IPS-15b (cell line): ENCODE measurements around the gene DPEP1.
A peak's percentile ranks its signal among the peaks of the same experiment; 100 is the strongest.
"Not testable (repeated sequence)": the region's sequence is repeated elsewhere in the genome, so short reads cannot be mapped to it uniquely, and the experiment has no call there.

Experiments
- H3K27me3 ChIP-seq: one replicate; pipeline ENCODE4 v1.6.1; 2013; ENCODE audit warnings: low read length; ENCODE audit not compliant: control insufficient read depth, insufficient read depth
- H3K36me3 ChIP-seq: one replicate; pipeline ENCODE4 v1.6.1; 2013; ENCODE audit warnings: low read length; ENCODE audit not compliant: control insufficient read depth, insufficient read depth
- H3K4me1 ChIP-seq: one replicate; pipeline ENCODE4 v1.6.1; 2013; ENCODE audit warnings: mild to moderate bottlenecking, low read length; ENCODE audit not compliant: control insufficient read depth, insufficient read depth
- H3K4me3 ChIP-seq: one replicate; pipeline ENCODE4 v1.5.1; 2013; ENCODE audit warnings: low read depth, low read length
- H3K9ac ChIP-seq: one replicate; pipeline ENCODE4 v1.6.1; 2013; ENCODE audit warnings: low read depth, mild to moderate bottlenecking, low read length
- H3K9me3 ChIP-seq: one replicate; pipeline ENCODE4 v1.6.1; 2013; ENCODE audit warnings: mild to moderate bottlenecking, low read length; ENCODE audit not compliant: control insufficient read depth, insufficient read depth

DPEP1 gene

DNA sequence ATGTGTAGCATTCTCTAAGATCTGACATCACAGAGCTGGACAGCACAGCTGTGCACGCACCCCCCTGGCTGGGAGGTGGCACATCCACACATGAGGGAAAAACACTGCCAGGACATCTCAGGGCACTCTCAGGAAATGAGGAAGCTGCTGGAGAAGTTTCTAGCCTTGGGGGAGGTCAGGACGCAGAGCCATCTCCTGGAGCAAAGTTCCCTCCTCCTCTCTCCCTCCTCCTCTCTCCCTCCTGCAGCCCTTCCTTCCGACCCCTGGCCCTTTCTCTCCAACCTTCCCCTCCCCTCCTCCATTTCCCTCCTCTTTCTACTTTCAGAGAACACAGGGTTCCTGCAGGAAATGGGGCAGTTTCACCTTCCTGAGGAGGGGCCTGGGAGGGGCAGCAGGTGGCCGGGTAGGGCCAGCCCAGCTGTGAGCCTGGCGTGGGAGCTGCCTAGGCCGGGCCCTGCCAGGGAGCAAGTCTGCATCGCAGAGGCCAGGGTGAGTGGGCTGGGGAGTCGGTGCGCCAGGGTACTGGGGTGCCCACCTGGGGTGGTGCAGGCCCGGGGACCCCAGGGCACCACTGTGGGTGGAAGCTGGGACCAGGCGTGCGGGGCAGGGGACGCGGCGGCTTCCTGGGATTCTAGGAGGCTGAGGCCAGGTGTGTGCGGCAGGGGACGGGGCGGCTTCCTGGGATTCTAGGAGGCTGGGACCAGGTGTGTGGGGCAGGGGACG is at the start of gene DPEP1:
DPEP1 (plus strand) TSS at position 412 of the 723 bp plus-strand sequence. CDS start 16,769 bp downstream, outside the sequence.
- H3K9ac ChIP-seq = no peak within 1 kb of the TSS
- no peaks in the 10 kb centered on the region for H3K4me1 ChIP-seq
- no peaks in the 10 kb centered on the region for H3K27me3 ChIP-seq
- no peaks in the 10 kb centered on the region for H3K36me3 ChIP-seq
- no peak within 1 kb of the TSS for H3K4me3 ChIP-seq
- H3K9me3 ChIP-seq = no peaks in the 10 kb centered on the region

DNA sequence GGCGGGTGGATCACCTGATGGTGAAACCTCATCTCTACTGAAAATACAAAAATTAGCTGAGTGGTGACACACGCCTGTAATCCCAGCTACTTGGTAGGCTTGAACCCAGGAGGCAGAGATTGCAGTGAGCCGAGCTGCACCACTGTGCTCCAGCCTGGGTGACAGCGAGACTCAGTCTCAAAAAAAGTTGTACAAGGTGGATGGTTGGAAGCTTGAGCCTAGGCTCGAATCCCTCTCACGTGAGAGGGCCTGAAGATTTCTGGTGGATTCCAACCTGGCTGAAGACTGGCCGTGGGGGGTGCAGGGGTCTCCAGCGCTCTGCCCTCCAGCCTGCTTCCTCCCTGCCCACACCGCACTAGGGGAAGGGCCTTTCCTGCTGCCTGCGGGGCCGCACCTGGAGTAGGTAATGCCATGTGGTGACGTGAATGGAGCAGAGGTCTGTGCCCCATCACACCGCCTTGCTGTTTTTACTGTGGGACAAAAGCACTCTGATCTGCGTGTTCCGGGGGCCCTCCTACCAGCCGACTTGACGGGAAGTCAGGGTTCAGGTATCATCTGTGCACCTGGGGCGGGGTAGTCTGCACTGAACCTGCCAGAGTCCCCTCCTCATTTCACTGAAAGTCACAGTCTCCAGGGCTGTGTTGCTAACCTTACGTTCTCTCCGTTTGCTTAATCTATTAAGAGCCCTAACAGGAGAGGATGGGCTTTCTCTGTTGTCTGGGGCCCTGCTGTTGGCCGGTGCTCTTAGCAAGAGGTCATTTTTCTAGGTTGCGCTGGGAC is 48.8 kb upstream of the DPEP1 start:
- Histone ChIP-seq H3K4me3 (peak overlapping the region; percentile 27), H3K9me3 (no peaks in the 10 kb centered on the region), H3K9ac (peak overlapping the region; percentile 70), H3K4me1 (peaks cover 8% of the 10 kb centered on the region), H3K27me3 (no peaks in the 10 kb centered on the region), H3K36me3 (peaks cover 38% of the 10 kb centered on the region)

DNA sequence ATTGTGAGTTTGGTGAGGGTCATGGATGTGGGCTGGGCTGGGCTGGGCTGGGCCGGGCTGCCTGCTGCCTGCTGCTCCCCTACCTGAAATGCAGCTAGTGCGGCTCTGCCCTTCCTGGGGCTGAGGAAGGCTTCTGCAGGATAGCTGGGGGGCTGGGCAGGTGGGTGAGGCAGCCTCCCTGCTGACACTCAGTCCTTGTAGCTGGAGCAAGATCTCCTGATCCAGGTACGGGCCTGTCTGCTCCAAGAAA is 48.3 kb upstream of the DPEP1 start:
- Histone ChIP-seq H3K9ac (peak overlapping the region; percentile 39), H3K36me3 (peaks cover 38% of the 10 kb centered on the region), H3K27me3 (no peaks in the 10 kb centered on the region), H3K4me1 (peaks cover 8% of the 10 kb centered on the region), H3K9me3 (no peaks in the 10 kb centered on the region), H3K4me3 (peak overlapping the region; percentile 60)

DNA sequence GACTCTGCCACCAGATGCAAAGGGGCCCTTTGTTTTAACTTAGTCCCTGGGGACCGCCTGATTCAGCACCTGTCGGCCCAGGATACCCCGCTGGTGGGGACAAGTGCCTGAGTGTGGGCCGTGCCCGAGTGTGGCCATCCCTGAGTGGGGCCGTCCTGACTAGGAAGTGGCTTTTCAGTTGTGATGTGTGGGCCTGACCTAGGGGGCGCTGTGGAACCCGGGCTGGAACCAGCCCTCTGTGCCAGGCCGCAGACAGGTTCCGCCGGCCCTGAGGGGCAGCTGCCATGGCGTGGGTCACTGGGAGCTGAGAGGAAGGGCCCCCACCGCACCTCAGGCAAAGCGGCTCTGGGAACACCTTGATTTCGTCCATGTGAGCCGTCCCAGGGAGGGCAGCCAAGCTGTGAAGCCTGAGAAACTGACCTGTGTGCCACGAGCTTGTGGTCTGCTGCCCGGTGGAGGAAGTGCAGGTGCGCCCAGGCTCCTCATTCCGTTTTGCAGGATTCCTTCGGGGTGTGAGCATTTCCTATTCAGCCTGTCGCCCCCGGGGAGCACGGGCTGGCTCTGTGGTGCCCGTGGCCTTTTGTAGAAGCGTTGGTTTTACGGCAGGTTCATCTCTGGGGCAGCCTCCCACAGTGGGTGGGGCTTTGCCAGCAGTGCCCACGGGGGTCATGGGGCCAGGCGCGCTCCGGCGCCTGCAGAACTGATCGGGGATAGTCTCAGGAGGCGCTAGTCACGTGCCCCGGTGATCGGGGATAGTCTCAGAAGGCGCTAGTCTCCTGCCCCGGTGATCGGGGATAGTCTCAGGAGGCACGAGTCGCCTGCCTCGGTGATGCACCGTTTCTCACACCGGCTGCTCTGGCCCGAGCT is 47.7 kb upstream of the DPEP1 start:
- no peaks in the 10 kb centered on the region for H3K9me3 ChIP-seq
- peak overlapping the region; percentile 39 for H3K9ac ChIP-seq
- H3K27me3 ChIP-seq = no peaks in the 10 kb centered on the region
- peak overlapping the region; percentile 60 for H3K4me3 ChIP-seq
- H3K36me3 ChIP-seq = peaks cover 36% of the 10 kb centered on the region
- peaks cover 8% of the 10 kb centered on the region for H3K4me1 ChIP-seq

DNA sequence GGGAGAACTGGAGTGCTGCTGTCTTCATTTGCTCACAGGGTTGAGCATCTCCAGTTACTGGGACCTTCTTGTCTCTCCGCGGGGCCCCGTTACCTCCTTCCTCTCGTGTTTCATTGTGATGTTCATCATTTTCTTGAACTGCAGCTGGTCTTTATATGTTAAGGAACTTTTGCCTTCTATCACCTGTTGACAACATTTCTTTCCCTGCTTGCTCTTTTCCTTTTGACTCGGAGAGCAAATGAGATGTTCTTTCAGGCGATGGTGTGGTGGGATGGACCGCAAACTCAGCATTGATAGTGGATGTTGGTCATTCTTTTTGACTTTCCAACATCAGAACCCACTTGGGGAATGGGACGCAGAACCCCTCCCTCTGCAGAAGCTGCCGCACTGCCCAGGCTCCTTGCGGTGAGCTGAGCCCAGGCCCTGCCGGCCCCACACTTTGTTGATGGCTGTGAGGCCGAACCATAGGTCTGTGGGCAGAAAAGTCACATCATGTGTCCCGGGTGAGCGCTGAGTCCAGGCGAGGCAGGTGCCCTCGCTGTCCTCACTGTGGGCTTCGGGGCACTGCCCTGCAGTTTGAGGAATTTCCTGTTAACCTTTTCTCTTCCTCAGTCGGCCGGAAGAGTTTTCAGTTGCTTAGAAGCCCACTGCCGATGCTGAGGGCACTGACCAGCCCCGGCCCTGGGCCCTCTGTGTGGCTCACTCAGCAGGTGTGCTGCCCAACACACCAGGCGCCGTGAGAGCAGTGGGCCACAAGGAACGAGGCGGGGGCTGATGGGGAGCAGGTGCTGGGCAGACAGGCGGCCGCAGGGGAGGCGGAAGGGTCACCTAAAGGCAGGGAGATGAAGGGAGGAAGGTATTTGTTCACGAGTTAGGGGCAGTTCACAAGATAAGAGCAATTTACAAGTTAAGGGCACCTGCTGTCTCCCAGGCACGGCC is 45.5 kb upstream of the DPEP1 start:
- Histone ChIP-seq H3K4me3 (no peak overlapping the region), H3K36me3 (peaks cover 14% of the 10 kb centered on the region), H3K27me3 (no peaks in the 10 kb centered on the region), H3K9me3 (no peaks in the 10 kb centered on the region), H3K9ac (no peak overlapping the region), H3K4me1 (peaks cover 8% of the 10 kb centered on the region)

DNA sequence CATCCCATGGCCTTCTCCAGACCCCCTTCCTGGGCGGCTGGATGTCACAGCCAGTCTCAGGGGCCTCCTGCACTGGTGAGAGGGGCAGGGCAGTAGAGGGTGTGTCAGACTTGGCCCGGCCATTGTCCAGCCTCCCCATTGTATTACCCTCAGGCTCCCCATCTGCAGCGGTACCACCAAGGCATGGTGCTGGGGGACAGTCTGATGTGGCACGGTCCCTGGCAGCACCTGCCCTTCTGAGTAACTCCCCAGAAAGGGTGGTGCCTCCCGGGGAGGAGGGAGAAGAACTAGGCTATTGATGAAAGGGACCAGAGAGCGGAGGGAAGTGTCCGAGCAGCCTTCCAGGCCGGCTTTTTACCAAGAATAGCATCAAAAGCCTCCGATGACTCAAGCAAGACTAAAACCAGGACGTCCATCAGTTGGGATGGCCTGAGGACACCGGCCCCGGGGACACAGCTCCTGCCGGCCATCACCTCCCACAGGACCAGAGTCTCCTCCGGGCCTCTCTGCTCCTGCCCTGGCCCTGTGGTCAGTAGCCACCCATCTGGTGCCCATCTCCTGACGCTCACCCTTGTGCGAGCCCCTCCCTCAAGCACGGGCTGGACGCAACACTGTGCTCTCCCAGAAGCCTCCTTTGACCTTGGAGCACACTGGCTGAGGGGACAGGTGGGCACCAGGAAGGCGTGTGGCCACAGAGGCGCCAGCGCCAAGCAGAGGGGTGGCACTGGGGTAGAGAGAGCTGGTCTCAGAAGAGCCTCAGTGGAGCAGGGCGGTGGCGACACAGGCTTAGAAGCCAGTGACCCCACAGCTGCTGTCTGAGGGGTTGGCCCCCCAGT is 43.7 kb upstream of the DPEP1 start:
- H3K27me3 ChIP-seq = no peaks in the 10 kb centered on the region
- H3K9me3 ChIP-seq = no peaks in the 10 kb centered on the region
- no peaks in the 10 kb centered on the region for H3K36me3 ChIP-seq
- H3K4me1 ChIP-seq = peaks cover 4% of the 10 kb centered on the region
- H3K9ac ChIP-seq = no peak overlapping the region
- H3K4me3 ChIP-seq = no peak overlapping the region

DNA sequence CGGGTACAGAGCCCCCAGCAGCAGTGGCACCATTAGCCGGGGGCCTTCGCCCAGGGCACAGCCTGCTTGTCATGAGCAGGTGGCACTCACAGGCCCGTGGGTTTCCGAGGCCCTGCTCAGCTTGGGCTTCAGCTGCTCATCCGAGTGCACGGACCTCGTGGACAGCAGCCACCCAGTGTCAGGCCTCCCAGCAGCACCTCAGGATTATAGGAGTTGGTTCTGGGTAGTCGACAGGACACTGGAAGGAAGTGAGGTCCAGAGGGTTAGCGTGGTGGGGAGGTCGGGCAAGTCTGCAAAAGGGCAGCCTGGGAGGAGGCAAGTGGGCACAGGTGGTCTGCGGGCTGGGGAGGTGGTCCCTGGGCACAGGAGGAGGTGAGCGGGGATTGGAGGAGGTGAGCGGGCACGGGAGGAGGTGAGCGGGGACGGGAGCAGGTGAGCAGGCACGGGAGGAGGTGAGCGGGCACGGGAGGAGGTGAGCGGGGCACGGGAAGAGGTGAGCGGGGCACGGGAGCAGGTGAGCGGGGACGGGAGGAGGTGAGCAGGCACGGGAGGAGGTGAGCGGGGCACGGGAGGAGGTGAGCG is 43.0 kb upstream of the DPEP1 start:
- H3K4me1 ChIP-seq = peaks cover 2% of the 10 kb centered on the region

DNA sequence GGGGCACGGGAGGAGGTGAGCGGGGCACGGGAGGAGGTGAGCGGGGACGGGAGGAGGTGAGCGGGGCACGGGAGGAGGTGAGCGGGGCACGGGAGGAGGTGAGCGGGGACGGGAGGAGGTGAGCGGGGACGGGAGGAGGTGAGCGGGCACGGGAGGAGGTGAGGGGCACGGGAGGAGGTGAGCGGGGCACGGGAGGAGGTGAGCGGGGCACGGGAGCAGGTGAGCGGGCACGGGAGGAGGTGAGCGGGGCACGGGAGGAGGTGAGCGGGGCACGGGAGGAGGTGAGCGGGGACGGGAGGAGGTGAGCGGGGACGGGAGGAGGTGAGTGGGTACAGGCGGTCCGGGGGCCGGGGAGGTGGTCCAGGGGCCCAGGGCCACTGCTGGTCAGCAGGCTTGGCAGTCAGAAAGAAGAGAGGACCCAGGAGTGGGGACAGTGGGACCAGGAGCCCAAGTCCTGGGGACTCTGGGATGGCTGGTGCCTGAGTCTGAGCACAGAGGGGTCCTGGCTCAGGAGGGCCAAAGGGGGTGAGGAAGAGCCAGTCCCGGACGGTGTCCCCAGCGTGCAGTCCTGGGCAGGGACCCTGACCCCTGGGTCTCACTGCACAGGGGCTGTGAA is 42.4 kb upstream of the DPEP1 start:
- not testable (repeated sequence) for H3K36me3 ChIP-seq, H3K4me3 ChIP-seq, H3K27me3 ChIP-seq, H3K9me3 ChIP-seq, H3K9ac ChIP-seq, H3K4me1 ChIP-seq

More for the DNA sequence above, 43.0 kb upstream of the DPEP1 start:
- no peaks in the 10 kb centered on the region for H3K9me3 ChIP-seq
- H3K36me3 ChIP-seq = no peaks in the 10 kb centered on the region
- no peaks in the 10 kb centered on the region for H3K27me3 ChIP-seq
- H3K4me3 ChIP-seq = no peak overlapping the region
- H3K9ac ChIP-seq = no peak overlapping the region

DNA sequence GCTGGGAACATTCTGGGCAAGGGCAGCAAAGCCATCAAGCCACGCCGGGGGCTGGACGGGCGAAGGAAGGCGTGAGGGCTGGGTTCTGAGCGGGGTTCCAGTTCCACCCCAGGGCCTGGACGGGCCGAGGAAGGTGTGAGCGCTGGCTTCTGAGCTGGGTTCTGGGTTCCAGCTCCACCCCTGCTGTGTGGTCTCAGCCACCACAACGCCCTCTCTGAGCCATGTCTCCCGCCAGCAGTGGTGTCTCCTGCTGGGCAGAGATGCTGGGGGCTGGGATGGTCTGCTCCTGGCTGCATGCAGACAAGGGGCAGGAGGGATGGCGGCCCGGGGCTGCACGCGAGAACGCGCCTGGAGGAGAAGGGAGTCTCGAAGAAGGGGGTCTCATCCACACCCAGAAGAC is 41.8 kb upstream of the DPEP1 start:
- Histone ChIP-seq H3K4me1 (no peaks in the 10 kb centered on the region), H3K36me3 (no peaks in the 10 kb centered on the region), H3K9ac (no peak overlapping the region), H3K4me3 (no peak overlapping the region), H3K9me3 (no peaks in the 10 kb centered on the region), H3K27me3 (peaks cover 3% of the 10 kb centered on the region)

DNA sequence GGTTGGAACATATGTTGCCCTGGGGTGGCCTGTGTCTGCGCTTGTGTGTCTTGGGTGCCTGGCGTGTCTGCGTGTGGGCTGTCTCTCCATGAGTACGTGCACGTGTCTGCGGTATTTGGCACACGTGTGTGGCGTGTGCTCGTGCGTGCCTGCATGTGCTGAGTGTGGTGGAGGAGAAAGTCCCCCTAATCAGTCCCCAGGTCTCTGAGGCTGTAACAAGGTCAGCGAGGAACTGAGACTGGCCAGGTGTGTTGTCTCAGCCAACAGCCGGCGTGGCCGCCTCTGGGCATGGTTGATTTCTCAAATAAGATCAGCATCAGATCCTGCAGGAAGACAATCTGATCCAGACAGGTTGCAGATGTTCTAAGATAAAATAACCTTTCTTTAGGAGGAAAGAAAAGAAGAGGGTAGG is 41.4 kb upstream of the DPEP1 start:
- no peaks in the 10 kb centered on the region for H3K9me3 ChIP-seq
- no peak overlapping the region for H3K9ac ChIP-seq

More for the DNA sequence above, 41.4 kb upstream of the DPEP1 start:
- Histone ChIP-seq H3K4me3 (no peak overlapping the region), H3K4me1 (no peaks in the 10 kb centered on the region), H3K36me3 (no peaks in the 10 kb centered on the region), H3K27me3 (peaks cover 3% of the 10 kb centered on the region)
